Measurements from ENCODE around the gene RAB7B. TPM values are rescaled to one million over a fixed set of nuclear protein-coding genes. Genes with fewer than 3 reads are reported as not detected.

The RAB7B gene
- total RNA-seq, 1 donor from 2014 or later = 6.6 TPM

DNA sequence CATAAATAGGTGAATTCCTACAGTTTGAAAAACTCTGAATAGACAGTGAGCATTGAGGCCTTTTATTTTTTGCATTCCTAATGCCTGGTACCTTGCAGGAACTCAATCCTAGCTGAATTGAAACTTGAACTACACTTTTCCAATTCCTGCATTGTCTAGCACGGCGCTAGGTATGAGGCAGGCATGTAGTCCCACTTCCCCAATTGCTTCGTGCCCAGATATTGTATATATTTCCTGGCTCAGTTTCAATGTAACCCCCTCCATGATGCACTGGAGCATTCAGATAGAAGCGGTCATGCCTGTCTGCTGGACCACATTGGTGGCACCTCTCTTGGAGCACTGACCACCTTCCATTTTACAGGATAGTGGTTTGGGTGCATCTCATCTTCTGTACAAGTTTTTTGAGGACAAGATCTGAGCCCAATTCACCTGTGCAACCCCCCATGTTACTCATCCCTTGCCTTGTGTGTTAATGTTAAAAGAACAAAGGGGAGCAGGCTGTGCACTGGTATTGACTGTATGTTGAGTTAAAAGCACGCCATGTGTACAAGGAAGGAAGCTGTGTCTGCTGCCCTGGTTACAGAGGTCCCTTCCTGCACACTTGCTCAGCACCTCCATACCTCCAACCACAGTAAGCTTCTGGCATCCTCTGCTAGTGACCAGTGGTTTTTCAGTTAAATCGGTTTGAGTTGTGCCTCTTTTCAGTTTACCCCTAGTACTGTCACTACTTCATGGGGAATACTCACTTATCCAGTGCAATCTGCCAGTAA lies 10.0 kb upstream of the RAB7B start:
- DNase-seq (ENCODE audit: low read depth) = no peak
- H3K4me1 ChIP-seq (ENCODE audit: insufficient read depth, low read length) = no peaks in the 10 kb centered on the region
- Mint-ChIP-seq H3K36me3 (ENCODE audit: low read depth, unreplicated experiment) (no peaks in the 10 kb centered on the region), H3K27me3 (ENCODE audit: low read depth, unreplicated experiment) (peaks cover 13% of the 10 kb centered on the region), H3K4me3 (ENCODE audit: unreplicated experiment) (no peak overlapping the region), H3K9me3 (ENCODE audit: unreplicated experiment) (peaks cover 4% of the 10 kb centered on the region), H3K4me1 (ENCODE audit: low read depth, unreplicated experiment) (peaks cover 12% of the 10 kb centered on the region), H3K27ac (ENCODE audit: unreplicated experiment) (no peak overlapping the region)
- no peak overlapping the region for H3K4me2 ChIP-seq (ENCODE audit: low read length)
- H3K27ac ChIP-seq (ENCODE audit: low read depth, low read length) = no peak overlapping the region
- H3K27me3 ChIP-seq (ENCODE audit: insufficient read depth, low read length) = peaks cover 2% of the 10 kb centered on the region
- FAIRE-seq = no peak
- no peak overlapping the region for H2AFZ ChIP-seq (ENCODE audit: low read depth, low read length)
- H3K9ac ChIP-seq (ENCODE audit: low read length) = no peak overlapping the region
- no peaks in the 10 kb centered on the region for H3K9me3 ChIP-seq (ENCODE audit: insufficient read depth, low read depth, low read length)
- H3K79me2 ChIP-seq (ENCODE audit: insufficient read depth, low read length) = no peaks in the 10 kb centered on the region
- no peaks in the 10 kb centered on the region for H4K20me1 ChIP-seq (ENCODE audit: insufficient read depth, low read length)
- H3K4me3 ChIP-seq (ENCODE audit: insufficient read depth, low read depth, low read length) = no peak overlapping the region
- H3K36me3 ChIP-seq (ENCODE audit: insufficient read depth, low read length) = no peaks in the 10 kb centered on the region
- TF ChIP-seq, protein P1, sequence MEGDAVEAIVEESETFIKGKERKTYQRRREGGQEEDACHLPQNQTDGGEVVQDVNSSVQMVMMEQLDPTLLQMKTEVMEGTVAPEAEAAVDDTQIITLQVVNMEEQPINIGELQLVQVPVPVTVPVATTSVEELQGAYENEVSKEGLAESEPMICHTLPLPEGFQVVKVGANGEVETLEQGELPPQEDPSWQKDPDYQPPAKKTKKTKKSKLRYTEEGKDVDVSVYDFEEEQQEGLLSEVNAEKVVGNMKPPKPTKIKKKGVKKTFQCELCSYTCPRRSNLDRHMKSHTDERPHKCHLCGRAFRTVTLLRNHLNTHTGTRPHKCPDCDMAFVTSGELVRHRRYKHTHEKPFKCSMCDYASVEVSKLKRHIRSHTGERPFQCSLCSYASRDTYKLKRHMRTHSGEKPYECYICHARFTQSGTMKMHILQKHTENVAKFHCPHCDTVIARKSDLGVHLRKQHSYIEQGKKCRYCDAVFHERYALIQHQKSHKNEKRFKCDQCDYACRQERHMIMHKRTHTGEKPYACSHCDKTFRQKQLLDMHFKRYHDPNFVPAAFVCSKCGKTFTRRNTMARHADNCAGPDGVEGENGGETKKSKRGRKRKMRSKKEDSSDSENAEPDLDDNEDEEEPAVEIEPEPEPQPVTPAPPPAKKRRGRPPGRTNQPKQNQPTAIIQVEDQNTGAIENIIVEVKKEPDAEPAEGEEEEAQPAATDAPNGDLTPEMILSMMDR (IDR thresholded peaks at IDR 0.05; ENCODE audit: insufficient read depth, low read depth, low read length) = no peak
- no peak for TF ChIP-seq EZH2 (IDR thresholded peaks at IDR 0.05; ENCODE audit: insufficient read depth, low read length)

DNA sequence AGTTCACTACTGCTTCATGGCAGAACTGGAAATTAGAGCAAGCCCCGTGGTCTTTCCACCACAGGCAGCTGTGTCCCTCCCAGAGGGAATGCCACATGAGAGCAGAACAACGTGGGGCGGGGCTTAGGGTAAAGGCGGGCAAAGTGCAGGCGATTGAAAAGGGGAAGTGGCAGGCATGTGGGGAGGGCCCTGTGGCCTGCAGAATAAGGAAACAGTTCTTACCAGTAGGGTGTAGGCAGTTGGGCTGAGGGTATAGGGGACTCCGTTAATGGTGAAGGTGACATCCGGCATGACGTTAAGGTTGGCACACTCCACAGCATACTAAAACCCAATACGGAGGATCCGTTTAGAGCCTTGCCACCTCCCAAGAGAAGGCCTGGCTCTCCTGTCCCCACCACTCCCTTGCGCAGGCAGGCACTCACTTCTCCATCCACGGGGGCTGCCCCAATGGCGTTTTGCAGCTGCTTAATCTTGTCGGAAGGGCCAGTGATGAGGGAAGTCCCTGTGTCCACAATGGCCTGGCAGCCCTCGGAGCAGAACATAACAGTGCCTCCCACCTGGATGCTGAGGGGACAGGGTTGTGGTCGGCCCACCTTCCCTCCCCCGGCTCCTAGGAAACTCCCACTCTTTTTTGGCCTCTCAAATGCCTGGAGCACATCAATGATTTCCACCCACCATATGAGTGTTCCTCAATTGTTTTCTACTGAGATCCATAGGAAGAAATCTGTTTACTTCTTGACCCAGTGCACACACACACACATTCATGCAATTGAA lies 9.1 kb upstream of the RAB7B start:
- H3K79me2 ChIP-seq (ENCODE audit: insufficient read depth, low read length) = no peaks in the 10 kb centered on the region
- H3K9ac ChIP-seq (ENCODE audit: low read length) = no peak overlapping the region
- Mint-ChIP-seq H3K27me3 (ENCODE audit: low read depth, unreplicated experiment) (peaks cover 13% of the 10 kb centered on the region), H3K4me3 (ENCODE audit: unreplicated experiment) (no peak overlapping the region), H3K27ac (ENCODE audit: unreplicated experiment) (no peak overlapping the region), H3K9me3 (ENCODE audit: unreplicated experiment) (peaks cover 4% of the 10 kb centered on the region), H3K36me3 (ENCODE audit: low read depth, unreplicated experiment) (no peaks in the 10 kb centered on the region), H3K4me1 (ENCODE audit: low read depth, unreplicated experiment) (peaks cover 12% of the 10 kb centered on the region)
- DNase-seq (ENCODE audit: low read depth) (no peak), FAIRE-seq (no peak)
- H3K36me3 ChIP-seq (ENCODE audit: insufficient read depth, low read length) = no peaks in the 10 kb centered on the region
- no peak overlapping the region for H3K27ac ChIP-seq (ENCODE audit: low read depth, low read length)
- no peak overlapping the region for H3K4me3 ChIP-seq (ENCODE audit: insufficient read depth, low read depth, low read length)
- no peak overlapping the region for H3K4me2 ChIP-seq (ENCODE audit: low read length)
- TF ChIP-seq, protein P1 (IDR thresholded peaks at IDR 0.05; ENCODE audit: insufficient read depth, low read depth, low read length) = no peak
- TF ChIP-seq EZH2 (IDR thresholded peaks at IDR 0.05; ENCODE audit: insufficient read depth, low read length) = no peak
- no peaks in the 10 kb centered on the region for H3K9me3 ChIP-seq (ENCODE audit: insufficient read depth, low read depth, low read length)
- no peaks in the 10 kb centered on the region for H4K20me1 ChIP-seq (ENCODE audit: insufficient read depth, low read length)
- peaks cover 2% of the 10 kb centered on the region for H3K27me3 ChIP-seq (ENCODE audit: insufficient read depth, low read length)
- no peaks in the 10 kb centered on the region for H3K4me1 ChIP-seq (ENCODE audit: insufficient read depth, low read length)
- H2AFZ ChIP-seq (ENCODE audit: low read depth, low read length) = no peak overlapping the region

Measured in astrocyte (in vitro differentiated cells and primary cell).